ENCODE data around the gene INPP5A.
"Not testable (repeated sequence)": the region's sequence is repeated elsewhere in the genome, so short reads cannot be mapped to it uniquely, and the experiment has no call there.

The INPP5A gene

GRCh38 chr10:132537684-132538001 is at the start of gene INPP5A:
Gene INPP5A, plus strand, starts transcription at chr10:132537787. Its CDS starts 310 bp downstream, at chr10:132538097.
- peak within 1 kb of the TSS; percentile 33 for H3K27ac ChIP-seq
- no peak for DNase-seq (ENCODE audit: low read depth, low spot score)

GRCh38 chr10:132488231-132488821 is 49.3 kb upstream of the INPP5A start:
- H3K27ac ChIP-seq = no peak overlapping the region
- no peak for DNase-seq (ENCODE audit: low read depth, low spot score)

- no peak overlapping the region for H3K27ac ChIP-seq
- no peak for DNase-seq (ENCODE audit: low read depth, low spot score)
These were observed 48.4 kb upstream of the INPP5A start for GRCh38 chr10:132489053-132489703.

- DNase-seq (ENCODE audit: low read depth, low spot score) = no peak
- no peak overlapping the region for H3K27ac ChIP-seq
These were observed 47.7 kb upstream of the INPP5A start for GRCh38 chr10:132489704-132490534.

- not testable (repeated sequence) for H3K27ac ChIP-seq; DNase-seq (ENCODE audit: low read depth, low spot score)
These were observed 46.1 kb upstream of the INPP5A start for GRCh38 chr10:132491534-132491933.

- no peak overlapping the region for H3K27ac ChIP-seq
- DNase-seq (ENCODE audit: low read depth, low spot score) = no peak
These were observed 45.1 kb upstream of the INPP5A start for GRCh38 chr10:132492323-132493025.

- H3K27ac ChIP-seq = no peak overlapping the region
- DNase-seq (ENCODE audit: low read depth, low spot score) = no peak
These were observed 44.3 kb upstream of the INPP5A start for GRCh38 chr10:132493246-132493755.

- DNase-seq (ENCODE audit: low read depth, low spot score) = no peak
- H3K27ac ChIP-seq = no peak overlapping the region
These were observed 43.8 kb upstream of the INPP5A start for GRCh38 chr10:132493756-132494290.

GRCh38 chr10:132494866-132495630 is 42.5 kb upstream of the INPP5A start:
- H3K27ac ChIP-seq = no peak overlapping the region
- no peak for DNase-seq (ENCODE audit: low read depth, low spot score)

- H3K27ac ChIP-seq = no peak overlapping the region
- DNase-seq (ENCODE audit: low read depth, low spot score) = no peak
These were observed 41.1 kb upstream of the INPP5A start for GRCh38 chr10:132496360-132497062.

GRCh38 chr10:132497063-132497680 is 40.4 kb upstream of the INPP5A start:
- DNase-seq (ENCODE audit: low read depth, low spot score) = no peak

GRCh38 chr10:132497861-132498561 is 39.6 kb upstream of the INPP5A start:
- no peak overlapping the region for H3K27ac ChIP-seq
- DNase-seq (ENCODE audit: low read depth, low spot score) = no peak

More at GRCh38 chr10:132497063-132497680, 40.4 kb upstream of the INPP5A start:
- no peak overlapping the region for H3K27ac ChIP-seq

GRCh38 chr10:132498562-132499366 is 38.8 kb upstream of the INPP5A start:
- DNase-seq (ENCODE audit: low read depth, low spot score) = no peak
- H3K27ac ChIP-seq = no peak overlapping the region

- no peak overlapping the region for H3K27ac ChIP-seq
- DNase-seq (ENCODE audit: low read depth, low spot score) = no peak
These were observed 38.3 kb upstream of the INPP5A start for GRCh38 chr10:132499367-132499685.

- no peak for DNase-seq (ENCODE audit: low read depth, low spot score)
- H3K27ac ChIP-seq = no peak overlapping the region
These were observed 36.7 kb upstream of the INPP5A start for GRCh38 chr10:132500781-132501415.

GRCh38 chr10:132502544-132503300 is 34.9 kb upstream of the INPP5A start:
- DNase-seq (ENCODE audit: low read depth, low spot score) = no peak
- H3K27ac ChIP-seq = no peak overlapping the region
